K562 (cell line): ENCODE data around the gene GRAMD1B. TPM values are rescaled to one million over a fixed set of nuclear protein-coding genes. Genes with fewer than 3 reads are reported as not detected.

ENCODE experiments used
- ATAC-seq: fragments of 200-7000 bp; cut with Tn5 transposase; 3 replicates; pipeline ENCODE4 v1.9.1; 2020; ENCODE audit warnings: moderate library complexity
- BruUV-seq: library from RNA; stranded (reverse); fragments of 400-500 nt; replicated peaks from 2 replicates; lab custom pipeline; 2021; lab: Mats Ljungman, UMichigan
- CTCF ChIA-PET: fragments of 300-600 bp; formaldehyde crosslinking; extraction: SDS; loops from one replicate; lab custom pipeline; 2021; ENCODE audit warnings: low intra/inter-chr PET ratio; lab: Yijun Ruan, JAX
- POLR2A ChIA-PET: fragments of 300-600, 350-650 bp; sonication (Branson Sonifier 250); formaldehyde crosslinking; extraction: SDS; loops from one replicate; lab custom pipeline; 2021; ENCODE audit warnings: antibody characterized with exemption, inconsistent platforms; lab: Yijun Ruan, JAX
- DNase-seq, 4 experiments: peaks; one replicate each; pipeline versions ENCODE4 v3.0.0 to v3.0.0-alpha.2; 2011 to 2018; ENCODE audit warnings: low spot score in 3 of 4, mixed read lengths in 3 of 4; ENCODE audit errors: extremely low read depth in 1 of 4
- FAIRE-seq: peaks from 2 replicates; lab custom pipeline; 2011; peaks lifted over from hg19 to GRCh38; lab: Jason Lieb, UNC
- H2AFZ ChIP-seq: 2 replicates; pipeline ENCODE4 v1.6.0; 2011; ENCODE audit warnings: low read depth, low read length, control low read depth, inconsistent platforms
- H3K27ac ChIP-seq: fragments of 200-600 bp; 3 replicates; pipeline ENCODE4 v1.8.0; 2011; ENCODE audit warnings: low read depth, mild to moderate bottlenecking, control low read depth, inconsistent platforms, low read length, moderate library complexity, mixed read lengths; ENCODE audit errors: extremely low read depth
- H3K27me3 ChIP-seq, 2 experiments: fragments of 300-600 bp in 1 of 2; 2 replicates in 1 of 2; 3 replicates in 1 of 2; pipeline versions ENCODE4 v1.6.0 to v1.8.0; 2011; ENCODE audit warnings: inconsistent platforms in 2 of 2, low read length in 2 of 2, mild to moderate bottlenecking in 1 of 2, mixed read lengths in 1 of 2, moderate library complexity in 1 of 2; ENCODE audit not compliant: control insufficient read depth in 2 of 2, insufficient read depth in 2 of 2
- H3K36me3 ChIP-seq: fragments of 300-600 bp; 3 replicates; pipeline ENCODE4 v1.8.0; 2011; ENCODE audit warnings: mild to moderate bottlenecking, low read length, inconsistent platforms; ENCODE audit not compliant: control insufficient read depth, insufficient read depth
- H3K4me1 ChIP-seq, 2 experiments: fragments of 200-600 bp in 1 of 2; replicated peaks in 1 of 2; 2 replicates in 1 of 2; 3 replicates in 1 of 2; pipeline versions ENCODE4 v1.5.1 to v1.8.0; 2011; ENCODE audit warnings: inconsistent platforms in 2 of 2, low read length in 2 of 2, mild to moderate bottlenecking in 1 of 2, mixed read lengths in 1 of 2, moderate library complexity in 1 of 2; ENCODE audit not compliant: control insufficient read depth in 2 of 2, insufficient read depth in 2 of 2
- H3K4me2 ChIP-seq: 2 replicates; pipeline ENCODE4 v1.6.1; 2011; ENCODE audit warnings: low read length, control low read depth, inconsistent platforms, mixed read lengths; ENCODE audit not compliant: insufficient read depth
- H3K4me3 ChIP-seq: fragments of 200-600 bp; sonication (generic), shearing (Covaris generic); 2 replicates; pipeline ENCODE4 v1.5.1; 2016; ENCODE audit warnings: control low read depth, inconsistent platforms
- H3K79me2 ChIP-seq: fragments of 200-600 bp; 3 replicates; pipeline ENCODE4 v1.8.0; 2011; ENCODE audit warnings: low read length, inconsistent platforms; ENCODE audit not compliant: control insufficient read depth, insufficient read depth
- H3K9ac ChIP-seq, 2 experiments: 2 replicates each; pipeline versions ENCODE4 v1.6.0 to v1.6.1; 2011; ENCODE audit warnings: low read depth in 2 of 2, low read length in 2 of 2, control low read depth in 1 of 2, inconsistent platforms in 1 of 2, mild to moderate bottlenecking in 1 of 2, mixed read lengths in 1 of 2; ENCODE audit not compliant: insufficient read depth in 1 of 2
- H3K9me1 ChIP-seq: one replicate; pipeline ENCODE4 v1.6.0; 2011; ENCODE audit warnings: inconsistent platforms, mild to moderate bottlenecking, low read length, moderate library complexity; ENCODE audit not compliant: control insufficient read depth, insufficient read depth
- H3K9me3 ChIP-seq: replicated peaks from 2 replicates; pipeline ENCODE4 v1.5.1; 2011; ENCODE audit warnings: low read depth, low read length, inconsistent platforms; ENCODE audit not compliant: control insufficient read depth, insufficient read depth
- H4K20me1 ChIP-seq: replicated peaks from 2 replicates; pipeline ENCODE4 v1.6.1; 2011; ENCODE audit warnings: low read length, inconsistent platforms, mixed read lengths; ENCODE audit not compliant: control insufficient read depth, insufficient read depth
- CBX8 ChIP-seq: fragments of 200-600 bp; sonication (generic); IDR thresholded peaks from 2 replicates; pipeline ENCODE4 v1.6.1; 2012; ENCODE audit warnings: borderline replicate concordance, mixed run types, low read depth, mild to moderate bottlenecking, moderate library complexity, mixed read lengths, low read length, control low read depth, inconsistent platforms; ENCODE audit not compliant: poor library complexity, severe bottlenecking; ENCODE audit errors: extremely low read depth
- FOS ChIP-seq: IDR thresholded peaks from 3 replicates; pipeline ENCODE4 v1.6.1; 2011; ENCODE audit not compliant: insufficient read length; ENCODE audit errors: extremely low read depth
- HDAC1 ChIP-seq, 2 experiments: fragments of 450-650 bp; IDR thresholded peaks; 2 replicates each; pipeline ENCODE4 v1.6.1; 2016 to 2017; ENCODE audit warnings: inconsistent platforms in 1 of 2, mild to moderate bottlenecking in 1 of 2, moderate library complexity in 1 of 2
- KDM5B ChIP-seq: fragments of 200-600 bp; sonication (generic); IDR thresholded peaks from 2 replicates; pipeline ENCODE4 v1.6.1; 2012; ENCODE audit warnings: low read depth, mild to moderate bottlenecking, moderate library complexity, low read length, control low read depth, inconsistent platforms; ENCODE audit not compliant: insufficient replicate concordance
- LCOR ChIP-seq: sonication (generic); formaldehyde crosslinking; IDR thresholded peaks from 2 replicates; pipeline ENCODE4 v1.8.0; 2022; ENCODE audit warnings: mild to moderate bottlenecking, missing genetic modification reagents
- MNT ChIP-seq, 2 experiments: fragments of 450-650 bp; conservative IDR thresholded peaks; 2 replicates each; pipeline ENCODE4 v1.6.1; 2017; ENCODE audit warnings: mild to moderate bottlenecking in 2 of 2, moderate library complexity in 2 of 2
- PPARD ChIP-seq: fragments of 250-450 bp; sonication (Bioruptor Pico); IDR thresholded peaks from 2 replicates; pipeline ENCODE4 v1.8.0; 2022; ENCODE audit warnings: inconsistent platforms, mild to moderate bottlenecking, moderate library complexity
- RFX5 ChIP-seq: IDR thresholded peaks from 2 replicates; pipeline ENCODE4 v1.6.1; 2011; ENCODE audit warnings: low read depth, mild to moderate bottlenecking, improper control_type of control experiment, low read length
- XRCC5 ChIP-seq: fragments of 200-400 bp; formaldehyde crosslinking; IDR thresholded peaks from 2 replicates; pipeline ENCODE4 v1.6.1; 2017; ENCODE audit warnings: low read depth, mild to moderate bottlenecking, low read length
- ZNF395 ChIP-seq: fragments of 200-800 bp; sonication (Bioruptor generic); IDR thresholded peaks from 2 replicates; pipeline ENCODE4 v1.6.1; 2017; ENCODE audit warnings: missing genetic modification characterization, missing compliant biosample characterization
- WGBS: fragments of 100-300 bp; shearing (Covaris generic); methylation state at CpG from one replicate; pipeline ENCODE4 v1.1.6; 2016; ENCODE audit warnings: low coverage, mixed read lengths; ENCODE audit not compliant: insufficient coverage; ENCODE audit errors: missing lambda C conversion rate; 5-methylcytosine and 5-hydroxymethylcytosine counted together
- in situ Hi-C: fragments of 300-500 bp; cut with MboI; formaldehyde crosslinking; loops from 4 replicates; pipeline ENCODE4 v1.15.0; 2018; ENCODE audit warnings: inconsistent platforms, mixed read lengths
- intact Hi-C: fragments of 100-400 bp; cut with micrococcal nuclease; formaldehyde crosslinking; loops from 2 replicates; pipeline ENCODE4 v1.14.2; 2022
- polyA plus RNA-seq, 8 experiments: library from polyadenylated mRNA; depleted of rRNA in 4 of 8; stranded (reverse) in 5 of 8; unstranded in 3 of 8; fragments of >200 nt; fragmentation: Nextera tagmentation in 2 of 8; fragmentation: Illumina TruSeq in 1 of 8; extraction: Ambion mirVana in 2 of 8; extraction: Trizol in 1 of 8; gene quantifications; 2 replicates each; pipeline versions ENCODE4 v1.2.1 to v1.2.3, GENCODE V29; 2011 to 2014; ENCODE audit warnings: inconsistent platforms in 1 of 8, missing spikeins in 1 of 8
- total RNA-seq, 7 experiments: library from RNA; depleted of rRNA in 6 of 7; stranded (reverse); fragments of >200 nt in 6 of 7; fragmentation: Illumina TruSeq in 2 of 7; extraction: Trizol in 2 of 7; gene quantifications; 2 replicates each; pipeline versions ENCODE4 v1.2.1 to v1.2.3, GENCODE V29; 2011 to 2021; ENCODE audit warnings: low replicate concordance in 1 of 7
- TF ChIP-seq, protein P1 (sequence below): fragments of 450-650 bp; formaldehyde crosslinking; IDR thresholded peaks from 2 replicates; pipeline ENCODE4 v1.4.0; 2020; ENCODE audit warnings: mild to moderate bottlenecking, moderate library complexity
- TF ChIP-seq, protein P2 (sequence below): fragments of 450-650 bp; IDR thresholded peaks from 2 replicates; pipeline ENCODE4 v1.6.1; 2017; ENCODE audit warnings: antibody characterized with exemption

GRAMD1B gene
- total and polyA plus RNA-seq, 9 of the 15 experiments (the other 6 are each of a cell fraction or from before 2014, with no cell fraction given): 0.31 TPM; not detected in 8

GRCh38 chr11:123509737-123510578 lies 79.9 kb downstream of the GRAMD1B start (continued):
- TF ChIP-seq, protein P1, sequence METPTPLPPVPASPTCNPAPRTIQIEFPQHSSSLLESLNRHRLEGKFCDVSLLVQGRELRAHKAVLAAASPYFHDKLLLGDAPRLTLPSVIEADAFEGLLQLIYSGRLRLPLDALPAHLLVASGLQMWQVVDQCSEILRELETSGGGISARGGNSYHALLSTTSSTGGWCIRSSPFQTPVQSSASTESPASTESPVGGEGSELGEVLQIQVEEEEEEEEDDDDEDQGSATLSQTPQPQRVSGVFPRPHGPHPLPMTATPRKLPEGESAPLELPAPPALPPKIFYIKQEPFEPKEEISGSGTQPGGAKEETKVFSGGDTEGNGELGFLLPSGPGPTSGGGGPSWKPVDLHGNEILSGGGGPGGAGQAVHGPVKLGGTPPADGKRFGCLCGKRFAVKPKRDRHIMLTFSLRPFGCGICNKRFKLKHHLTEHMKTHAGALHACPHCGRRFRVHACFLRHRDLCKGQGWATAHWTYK (CRISPR knock-in tag): no peak
- TF ChIP-seq LCOR: no peak
- TF ChIP-seq RFX5: no peak
- TF ChIP-seq HDAC1 (IDR thresholded peaks at IDR 0.05): no peak
- no peak for TF ChIP-seq ZNF395 (CRISPR knock-in tag)
- no peak for TF ChIP-seq FOS

DNA sequence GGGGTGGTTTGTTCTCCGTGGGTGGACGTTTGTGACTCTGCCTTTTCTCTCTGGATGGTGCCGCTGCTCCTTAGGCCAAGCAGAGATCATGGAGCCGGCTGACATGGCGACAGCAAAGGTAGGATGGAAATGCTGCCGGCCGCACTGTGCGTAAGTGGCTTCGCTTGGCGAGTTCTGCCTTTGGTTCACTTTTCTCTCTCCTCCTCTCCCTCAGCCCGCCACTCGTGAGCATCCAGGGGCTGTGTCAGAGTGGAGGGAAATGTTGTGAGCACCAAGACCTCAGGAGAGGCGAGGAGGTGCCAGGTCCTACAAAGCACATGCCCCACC lies 80.5 kb downstream of the GRAMD1B start:
- no TSS peak for BruUV-seq
- FAIRE-seq: no peak

More for the DNA sequence above, 80.5 kb downstream of the GRAMD1B start:
- ChIA-PET POLR2A (no interaction called here), CTCF (interaction anchor here (0.6 kb wide), 1 partner anchor 323 kb away, joined by 3 read pairs; no protein-coding TSS in a partner anchor)
- Histone ChIP-seq H3K4me3 (no peak overlapping the region), H3K27ac (no peak overlapping the region), H2AFZ (no peak overlapping the region), H3K27me3 (peaks cover 0 to 10% of the 10 kb centered on the region in 2 experiments; a peak in 1 of 5 replicates), H3K79me2 (no peaks in the 10 kb centered on the region), H3K9me1 (no peaks in the 10 kb centered on the region), H3K4me1 (no peaks in the 10 kb centered on the region), H3K4me2 (no peak overlapping the region), H3K9ac (no peak overlapping the region), H4K20me1 (no peaks in the 10 kb centered on the region; the same call in 1 of the 2 replicates), H3K9me3 (no peaks in the 10 kb centered on the region), H3K36me3 (no peaks in the 10 kb centered on the region)
- 4% methylated on average over 13 of the region's 13 CpGs for WGBS
- no peak for DNase-seq
- TF ChIP-seq PPARD (no peak), MNT (conservative IDR thresholded peaks at IDR 0.05) (no peak), KDM5B (no peak), CBX8 (no peak), XRCC5 (no peak)
- TF ChIP-seq, protein P2, sequence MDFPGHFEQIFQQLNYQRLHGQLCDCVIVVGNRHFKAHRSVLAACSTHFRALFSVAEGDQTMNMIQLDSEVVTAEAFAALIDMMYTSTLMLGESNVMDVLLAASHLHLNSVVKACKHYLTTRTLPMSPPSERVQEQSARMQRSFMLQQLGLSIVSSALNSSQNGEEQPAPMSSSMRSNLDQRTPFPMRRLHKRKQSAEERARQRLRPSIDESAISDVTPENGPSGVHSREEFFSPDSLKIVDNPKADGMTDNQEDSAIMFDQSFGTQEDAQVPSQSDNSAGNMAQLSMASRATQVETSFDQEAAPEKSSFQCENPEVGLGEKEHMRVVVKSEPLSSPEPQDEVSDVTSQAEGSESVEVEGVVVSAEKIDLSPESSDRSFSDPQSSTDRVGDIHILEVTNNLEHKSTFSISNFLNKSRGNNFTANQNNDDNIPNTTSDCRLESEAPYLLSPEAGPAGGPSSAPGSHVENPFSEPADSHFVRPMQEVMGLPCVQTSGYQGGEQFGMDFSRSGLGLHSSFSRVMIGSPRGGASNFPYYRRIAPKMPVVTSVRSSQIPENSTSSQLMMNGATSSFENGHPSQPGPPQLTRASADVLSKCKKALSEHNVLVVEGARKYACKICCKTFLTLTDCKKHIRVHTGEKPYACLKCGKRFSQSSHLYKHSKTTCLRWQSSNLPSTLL: no peak
- intact Hi-C loops (loop anchor here (2.0 to 5.0 kb wide), 2 partner anchors 44 to 197 kb away; no protein-coding TSS in a partner anchor), in situ Hi-C loops (no loop called here)
- no peak for ATAC-seq
